Stimulated activated CD8-positive, alpha-beta memory T cell treated with anti-CD3 and anti-CD28 coated beads, Interleukin-4, amount 100 ng/mL, for 48 hours (primary cell): ENCODE results near the gene SMIM22.

Experiments used
- DNase-seq: peaks from one replicate; pipeline ENCODE4 v3.0.0-alpha.2; 2020

The SMIM22 gene

DNA sequence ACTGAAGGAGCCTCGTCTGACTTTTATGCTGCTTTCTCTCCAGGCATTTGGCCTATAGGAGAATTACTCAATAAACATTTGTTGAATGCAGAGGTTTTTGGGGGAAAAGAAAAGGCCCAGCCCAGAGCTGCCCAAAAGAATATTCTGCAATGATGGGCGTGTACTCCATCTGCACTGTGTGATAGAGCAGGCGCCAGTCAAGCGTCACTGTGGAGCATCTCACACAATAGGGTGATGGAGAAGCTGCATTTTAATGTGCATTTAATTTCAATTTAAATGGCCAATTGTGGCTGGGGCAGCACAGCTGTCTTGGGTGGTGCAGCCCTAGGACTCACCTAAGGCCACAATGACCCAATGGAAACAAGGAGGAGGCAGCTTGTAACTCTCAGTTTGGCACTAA, 31.4 kb downstream of the SMIM22 start:
- no peak for DNase-seq

DNA sequence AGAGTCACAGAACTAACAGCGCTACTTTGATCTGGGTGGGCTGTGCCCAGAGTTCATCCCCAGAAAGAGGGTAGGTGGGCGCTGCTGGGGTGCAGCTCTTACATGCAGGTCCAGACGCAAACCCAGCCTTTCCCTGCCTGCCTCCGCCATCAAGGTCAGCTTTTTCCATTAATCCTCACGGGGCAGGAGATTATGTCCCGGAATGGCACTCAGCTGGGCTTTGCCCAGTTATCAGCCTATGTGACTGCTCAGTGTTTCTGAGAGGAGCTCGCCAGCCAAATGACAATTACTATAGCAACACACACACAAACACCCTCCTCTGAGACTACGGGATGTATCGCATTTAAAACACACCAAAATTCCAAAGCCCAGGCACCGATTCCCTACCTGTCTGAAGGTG, 31.8 kb downstream of the SMIM22 start:
- DNase-seq, result no peak

DNA sequence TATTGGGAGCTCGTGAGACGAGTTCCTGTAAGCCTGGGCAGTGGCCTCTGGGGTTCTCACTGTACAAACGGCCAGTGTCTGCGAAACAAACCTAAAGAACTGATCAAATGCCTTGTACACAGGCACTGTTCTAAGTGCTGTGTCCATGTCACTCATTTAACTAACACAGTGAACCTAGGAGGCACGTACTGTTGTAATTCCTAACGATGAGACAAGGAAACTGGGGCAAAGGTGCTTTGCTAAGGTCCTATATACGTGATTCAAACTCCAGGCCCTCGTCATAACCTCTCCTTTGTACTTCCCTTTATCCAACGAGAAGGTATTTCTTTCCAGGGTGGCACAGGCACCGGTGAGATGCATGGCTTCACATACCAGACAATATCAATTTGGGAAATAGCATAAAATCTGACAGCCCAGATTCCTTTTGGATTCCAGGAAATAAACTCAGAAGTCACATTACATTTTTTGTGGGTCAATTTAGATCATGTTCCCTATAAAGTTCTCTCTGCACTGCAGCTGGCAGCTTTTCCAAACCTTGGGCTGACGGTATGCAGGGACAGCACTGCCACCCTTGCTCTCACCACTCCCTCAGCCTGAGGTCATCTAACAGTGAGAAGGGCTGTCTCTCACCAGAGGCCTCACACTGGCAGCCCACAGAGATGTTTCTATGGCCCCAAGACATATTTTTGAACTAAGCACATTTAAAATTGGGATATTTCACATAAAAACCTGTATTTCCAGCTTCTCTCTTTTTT, 33.6 kb downstream of the SMIM22 start:
- DNase-seq, result no peak

DNA sequence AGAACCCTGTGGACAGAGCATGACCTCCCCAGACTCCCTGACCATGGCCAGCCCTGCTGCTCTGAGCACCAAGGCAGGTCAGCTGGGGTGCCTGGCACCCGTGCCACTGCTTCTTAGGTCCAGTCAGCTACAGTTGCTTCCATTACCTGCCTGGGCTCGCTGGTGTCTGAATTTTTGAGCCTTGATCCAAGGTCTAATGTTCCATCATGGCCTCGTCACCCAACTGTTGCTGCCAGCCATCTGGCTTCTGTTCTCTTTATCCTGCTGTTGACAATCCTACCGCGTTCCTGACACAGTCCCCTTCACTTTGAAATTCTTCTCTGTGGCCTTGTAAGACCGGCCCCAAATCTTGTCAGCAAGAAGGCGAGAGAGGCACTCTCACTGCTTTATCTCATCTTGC, 35.2 kb downstream of the SMIM22 start:
- DNase-seq, result no peak

DNA sequence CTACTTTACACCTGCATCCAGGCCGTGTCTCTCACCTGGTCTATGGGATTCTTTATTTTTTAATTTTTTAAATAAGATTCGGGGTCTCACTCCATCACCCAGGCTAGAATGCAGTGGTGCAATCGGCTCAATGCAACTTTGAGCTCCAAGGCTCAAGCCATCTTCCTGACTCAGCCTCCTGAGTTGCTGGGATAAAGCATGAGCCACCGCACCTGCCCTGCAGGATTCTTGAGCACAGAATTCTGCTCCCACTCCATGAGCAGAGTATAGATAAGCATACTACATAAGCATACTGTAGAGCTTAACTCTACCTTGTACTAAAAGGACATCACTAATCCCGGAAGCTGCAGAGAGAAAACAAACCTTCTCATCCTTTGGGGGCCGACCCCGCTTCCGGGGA, 36.4 kb downstream of the SMIM22 start:
- DNase-seq, result no peak

DNA sequence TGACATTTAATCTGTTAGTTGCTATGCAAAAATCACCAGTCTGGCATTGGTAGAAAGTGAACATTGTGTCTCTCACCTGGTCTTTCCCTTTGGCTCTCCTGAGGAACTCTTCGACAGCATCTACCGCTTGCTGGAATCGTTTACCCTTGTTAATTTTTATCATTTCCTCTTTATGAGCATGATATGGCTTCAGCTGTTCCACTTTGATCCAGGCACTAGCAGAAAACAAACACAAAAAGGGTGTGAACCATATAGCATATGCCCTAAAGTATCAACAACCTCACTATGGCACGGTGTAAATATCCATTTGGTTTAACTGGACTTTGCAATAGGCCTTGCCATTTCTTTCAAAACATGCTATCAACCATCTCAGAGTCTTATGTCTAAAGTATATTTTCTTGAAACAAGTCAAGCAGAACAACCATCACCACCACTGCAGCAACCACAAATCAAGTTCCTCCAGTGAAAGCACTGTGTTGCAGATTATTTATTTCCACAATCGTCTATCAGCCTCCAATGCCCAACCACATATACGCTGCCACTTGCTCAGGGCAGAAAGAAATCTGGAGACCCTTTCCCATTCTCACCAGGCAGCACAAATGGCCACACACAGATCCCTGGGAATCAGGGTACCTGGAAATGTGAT, 37.7 kb downstream of the SMIM22 start:
- no peak for DNase-seq

DNA sequence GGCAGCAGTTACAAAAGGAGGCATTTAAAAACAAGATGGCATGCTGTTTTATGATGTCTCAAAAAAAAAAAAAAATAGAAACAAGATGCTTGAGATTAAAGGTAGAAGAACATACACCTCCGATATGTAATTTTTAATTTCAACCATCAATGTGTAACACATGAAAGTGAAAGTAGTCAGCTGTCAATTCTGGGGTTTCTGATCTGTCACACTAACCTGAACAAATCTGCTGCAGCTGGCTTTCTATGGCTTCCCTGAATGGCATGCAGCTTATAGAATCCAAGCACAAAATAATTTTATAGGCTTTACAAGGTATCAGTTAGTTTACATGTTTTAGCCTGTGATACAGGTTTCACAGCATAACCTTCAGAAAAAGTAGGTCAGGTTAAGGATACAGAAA, 38.4 kb downstream of the SMIM22 start:
- no peak for DNase-seq

DNA sequence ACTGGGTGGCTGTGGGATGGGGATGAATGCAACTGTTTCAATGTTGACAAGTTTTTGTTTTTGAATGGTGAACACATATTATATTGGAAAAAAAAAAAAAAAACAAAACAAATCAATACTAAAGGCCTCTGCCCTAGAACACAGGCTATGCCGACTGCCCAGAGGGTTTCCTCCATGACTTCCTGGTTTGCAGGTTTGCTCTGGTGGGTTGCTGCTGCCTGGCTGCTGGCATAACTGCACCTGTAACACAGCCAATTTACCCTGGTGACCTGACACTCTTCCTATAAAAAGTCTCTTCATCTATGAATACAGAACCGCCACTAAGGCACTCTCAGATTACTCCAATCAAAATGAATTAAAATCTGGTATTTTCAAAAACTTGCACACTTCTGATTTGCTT, 41.6 kb downstream of the SMIM22 start:
- DNase-seq, result no peak

DNA sequence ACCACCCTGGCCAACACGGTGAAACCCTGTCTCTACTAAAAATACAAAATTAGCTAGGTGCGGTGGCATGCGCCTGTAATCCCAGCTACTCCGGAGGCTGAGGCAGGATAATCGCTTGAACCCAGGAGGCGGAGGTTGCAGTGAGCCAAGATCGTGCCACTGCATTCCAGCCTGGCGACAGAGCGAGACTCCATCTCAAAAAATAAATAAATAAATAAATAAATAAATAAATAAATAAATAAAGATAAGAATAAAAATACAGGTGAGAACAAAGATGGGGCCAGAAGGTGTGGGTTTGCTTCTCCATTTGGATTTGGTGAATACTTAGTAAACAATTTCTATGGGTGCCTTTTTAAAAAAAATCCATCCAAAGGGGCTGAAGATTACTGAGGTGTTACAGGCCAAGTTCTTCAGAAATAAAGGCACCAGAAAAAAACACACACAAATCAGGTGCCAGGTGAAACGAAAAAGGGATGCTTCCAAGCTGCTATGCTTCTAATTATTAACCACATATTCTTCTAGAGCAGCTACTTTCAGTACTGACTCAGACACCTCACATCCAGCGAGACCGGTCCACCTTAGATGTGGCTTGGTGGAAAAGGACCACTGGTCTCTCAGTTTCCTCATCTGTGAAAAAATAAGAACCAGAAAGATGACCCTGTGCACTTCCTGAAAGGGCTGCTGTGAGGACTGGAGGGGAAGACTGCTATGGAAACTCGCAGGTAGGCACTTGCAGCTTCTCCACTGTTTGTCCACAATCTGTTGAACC, 42.7 kb downstream of the SMIM22 start:
- no peak for DNase-seq

DNA sequence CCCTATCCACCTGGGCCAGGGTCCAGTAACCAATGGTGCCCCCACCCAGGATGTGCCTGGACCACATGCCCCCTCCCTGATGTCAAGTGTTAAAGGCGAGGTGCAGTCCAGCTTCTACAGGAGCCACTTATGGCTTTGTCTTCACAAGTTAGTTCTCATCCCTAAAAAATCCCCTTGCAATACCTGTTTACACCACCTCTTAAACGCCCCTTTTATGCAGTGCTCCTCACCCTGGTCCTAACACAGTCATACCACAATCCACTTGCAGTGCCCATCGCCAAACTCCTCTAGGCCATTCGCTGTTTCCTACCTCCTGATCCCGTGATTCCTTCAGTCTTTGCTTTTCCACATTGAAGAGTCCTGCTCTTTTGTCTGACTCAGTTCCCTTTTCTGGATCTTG, 44.8 kb downstream of the SMIM22 start:
- no peak for DNase-seq

DNA sequence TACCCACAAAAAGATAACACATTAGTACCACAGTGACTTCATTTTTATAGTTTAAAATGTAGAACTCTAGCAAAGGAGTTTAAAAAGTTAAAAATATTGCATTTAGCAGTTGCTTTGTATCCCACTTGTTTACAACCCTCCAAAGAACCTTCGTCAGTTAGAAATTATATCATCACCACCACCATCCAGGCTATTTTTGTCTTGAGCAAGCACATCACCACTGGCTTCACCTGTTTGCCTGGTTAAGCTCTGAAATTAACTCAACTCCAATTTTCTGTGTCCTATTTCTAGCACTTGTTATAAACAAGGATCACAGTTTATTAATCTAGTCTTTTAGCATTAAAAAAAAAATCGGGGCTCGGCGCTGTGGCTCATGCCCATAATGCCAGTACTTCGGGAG, 45.8 kb downstream of the SMIM22 start:
- no peak for DNase-seq
